Measurements from ENCODE around the gene FGFR2.

FGFR2 gene

DNA sequence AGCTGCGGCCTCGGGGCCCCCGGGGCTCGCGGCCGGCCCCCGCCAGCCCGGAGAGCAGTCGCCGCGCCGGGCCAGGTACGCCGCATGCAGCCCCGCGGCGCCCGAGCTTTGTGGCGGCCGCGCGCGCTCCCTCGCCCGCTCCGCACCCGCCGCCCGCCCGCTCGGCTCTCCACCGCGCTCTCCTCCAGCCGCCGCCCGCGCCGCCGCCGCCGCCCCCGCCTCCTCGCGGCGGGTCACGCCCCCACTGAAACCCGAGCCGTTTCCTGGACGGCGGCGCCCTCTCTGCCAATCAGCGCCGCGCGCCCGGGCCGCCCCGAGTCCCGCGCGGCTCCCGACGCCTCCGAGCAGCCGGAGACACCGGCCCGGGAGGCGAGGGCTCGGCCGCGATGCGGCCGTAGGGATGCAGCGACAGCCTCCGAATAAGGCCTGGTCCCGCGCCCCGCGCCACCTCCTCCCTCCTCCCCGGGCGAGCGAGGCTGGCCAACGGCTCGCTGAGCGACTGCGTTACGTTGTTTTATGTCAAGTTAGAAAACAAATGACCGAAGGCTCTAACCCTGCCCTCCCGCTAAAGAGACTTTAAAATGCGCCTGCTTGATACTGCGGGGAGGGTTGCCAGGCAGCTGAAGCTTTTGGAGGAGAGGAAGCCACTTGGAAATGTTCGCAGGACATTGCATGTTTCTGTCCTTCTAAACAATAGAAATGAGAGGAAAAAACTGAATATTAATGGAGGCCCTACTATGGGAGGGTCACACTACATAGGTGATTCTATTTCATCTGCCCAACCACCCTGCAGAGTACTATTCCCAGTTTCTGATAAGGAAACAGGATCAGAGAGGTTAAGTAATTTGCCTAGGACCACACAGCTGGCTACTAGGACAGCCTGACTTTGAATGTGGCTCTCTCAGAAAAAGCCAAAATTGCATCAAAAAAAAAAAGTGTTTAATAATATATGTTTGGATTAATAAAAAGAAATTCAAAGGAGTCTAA, at the start of gene FGFR2:
TSS of gene FGFR2 (minus strand) at position 182 of the 987 bp plus-strand sequence. CDS start 4,627 bp downstream, outside the sequence.
- no peak for DNase-seq (ENCODE audit: low read depth)

DNA sequence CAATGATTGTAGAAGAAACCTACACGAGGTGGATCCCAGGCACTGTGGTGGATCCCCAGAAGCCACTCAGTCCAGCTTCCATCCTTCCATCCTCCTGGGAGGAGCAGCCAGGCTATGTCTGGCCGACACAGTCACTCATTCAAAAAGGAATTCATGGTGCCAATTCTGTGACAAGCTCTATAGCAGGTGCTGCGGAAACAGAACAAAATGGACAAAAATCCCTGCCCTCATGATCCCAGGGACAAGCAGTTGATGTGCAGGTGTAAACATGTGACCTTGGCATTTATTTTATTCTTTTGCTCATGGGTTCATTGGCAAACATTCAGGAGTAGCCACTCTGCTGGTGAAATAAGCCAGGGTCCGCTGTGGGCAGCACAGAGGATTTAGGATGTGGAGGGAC, 49.2 kb upstream of the FGFR2 start:
- no peak for DNase-seq (ENCODE audit: low read depth)

DNA sequence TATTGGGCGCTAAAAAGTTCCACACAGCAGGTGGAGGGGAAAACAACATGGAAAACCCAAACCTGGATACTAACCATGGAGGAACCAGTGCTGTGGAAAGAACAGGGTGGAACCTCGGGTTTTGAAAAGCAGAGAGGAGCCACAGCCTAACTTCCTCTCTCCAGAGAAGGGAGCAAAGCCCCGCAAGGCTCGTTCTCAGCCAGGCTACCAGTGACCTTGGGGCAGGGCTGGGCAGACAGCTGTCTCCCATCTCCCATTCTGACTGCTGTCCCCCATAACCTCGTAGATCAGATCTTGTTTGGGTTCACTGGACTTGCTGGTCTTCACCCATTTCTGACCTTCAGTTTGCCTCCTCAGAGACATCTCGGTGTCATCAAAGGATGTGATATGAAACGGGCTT, 47.5 kb upstream of the FGFR2 start:
- DNase-seq (ENCODE audit: low read depth) = no peak

DNA sequence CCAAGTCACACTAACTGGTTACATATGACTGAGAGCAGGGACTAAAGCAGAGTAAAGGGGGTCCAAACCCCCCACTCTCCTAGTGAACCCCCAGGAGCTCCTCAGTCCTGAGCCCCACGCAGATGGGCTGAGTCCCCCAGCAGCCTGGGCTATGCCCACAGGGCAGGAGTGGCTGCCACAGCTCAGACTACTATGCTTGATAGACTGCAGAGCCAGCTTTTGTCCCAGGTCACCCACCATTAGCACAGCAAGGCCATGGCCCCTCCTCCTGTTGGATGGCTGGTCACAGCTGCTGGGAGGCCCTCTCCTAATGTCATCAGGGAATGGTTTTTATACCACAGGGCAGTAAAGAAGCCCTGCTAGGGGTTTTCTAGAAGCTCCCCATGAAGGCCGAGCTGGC, 46.3 kb upstream of the FGFR2 start:
- DNase-seq (ENCODE audit: low read depth) = no peak

DNA sequence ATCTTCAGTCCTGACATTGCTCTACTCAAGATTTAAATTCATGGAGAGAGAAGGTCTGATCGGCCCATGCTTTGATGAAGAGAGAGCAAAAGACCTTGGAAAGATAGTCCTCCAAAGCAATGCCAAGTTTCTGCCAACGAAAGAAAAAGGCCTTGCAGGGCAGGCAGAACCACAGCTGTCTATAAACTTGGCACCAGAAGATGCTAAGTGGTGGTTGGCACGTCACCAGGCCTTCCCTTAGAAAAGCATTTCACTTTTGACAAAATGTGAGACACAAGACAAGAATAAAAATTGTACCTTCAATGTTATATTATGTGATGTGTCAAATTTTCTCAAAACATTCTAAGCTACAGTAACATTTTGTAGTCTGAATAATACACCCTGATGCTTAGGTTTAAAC, 42.0 kb upstream of the FGFR2 start:
- no peak for DNase-seq (ENCODE audit: low read depth)

DNA sequence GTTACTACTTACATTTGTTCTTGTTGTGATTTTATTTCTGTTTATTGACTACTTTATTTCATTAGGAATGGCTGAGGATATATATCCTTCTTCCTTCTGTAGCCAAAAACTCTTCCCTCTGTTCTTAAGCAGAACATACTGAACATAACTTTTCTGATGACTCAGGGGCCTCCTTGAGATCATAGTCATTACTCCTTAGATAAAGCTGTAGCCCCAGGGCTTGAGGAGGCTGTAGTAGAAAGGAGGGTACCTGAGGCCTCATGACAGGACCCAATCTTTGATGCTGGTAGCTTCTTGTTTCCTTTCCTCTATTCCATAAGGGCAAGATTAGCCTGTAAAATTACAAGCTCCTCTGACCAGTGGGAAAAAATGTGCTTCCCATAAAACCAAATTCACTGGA, 41.2 kb upstream of the FGFR2 start:
- no peak for DNase-seq (ENCODE audit: low read depth)

DNA sequence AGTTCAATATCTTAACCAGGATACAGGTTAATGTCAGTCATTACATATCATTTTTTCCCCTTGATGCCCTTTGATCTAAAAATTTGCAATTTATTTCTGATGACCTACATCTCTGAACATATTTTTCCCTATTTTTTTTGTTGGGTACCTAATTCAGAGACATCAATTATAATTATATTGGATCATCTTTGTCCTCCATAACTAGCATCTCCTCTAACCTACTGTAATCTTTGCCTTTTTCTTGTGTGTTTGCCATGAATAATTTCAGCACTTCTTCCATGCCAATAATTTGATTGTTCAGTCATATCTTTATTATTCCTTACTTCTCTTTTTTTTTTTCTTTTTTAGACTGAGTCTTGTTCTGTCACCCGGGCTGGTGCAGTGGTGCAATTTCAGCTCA, 39.2 kb upstream of the FGFR2 start:
- DNase-seq (ENCODE audit: low read depth) = no peak

DNA sequence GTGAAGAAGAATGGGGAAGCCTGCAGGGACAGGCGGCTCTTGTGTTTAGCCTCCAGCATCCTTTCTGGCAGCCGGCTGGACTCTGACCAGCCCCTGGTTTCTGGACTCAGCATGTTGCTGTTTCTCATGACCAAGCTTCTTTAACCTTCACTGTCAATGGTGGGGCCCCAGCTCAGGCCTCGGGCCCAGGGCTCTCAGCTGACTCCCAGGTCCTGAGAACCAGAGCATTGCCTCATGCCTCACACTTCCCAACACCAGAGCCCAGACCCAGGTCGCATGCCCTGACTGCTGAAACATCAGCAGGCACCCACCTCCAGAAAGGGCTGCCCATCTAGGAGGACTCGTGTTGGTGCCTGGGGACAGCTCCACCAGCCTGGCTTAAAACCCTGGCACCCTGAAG, 34.8 kb upstream of the FGFR2 start:
- no peak for DNase-seq (ENCODE audit: low read depth)

DNA sequence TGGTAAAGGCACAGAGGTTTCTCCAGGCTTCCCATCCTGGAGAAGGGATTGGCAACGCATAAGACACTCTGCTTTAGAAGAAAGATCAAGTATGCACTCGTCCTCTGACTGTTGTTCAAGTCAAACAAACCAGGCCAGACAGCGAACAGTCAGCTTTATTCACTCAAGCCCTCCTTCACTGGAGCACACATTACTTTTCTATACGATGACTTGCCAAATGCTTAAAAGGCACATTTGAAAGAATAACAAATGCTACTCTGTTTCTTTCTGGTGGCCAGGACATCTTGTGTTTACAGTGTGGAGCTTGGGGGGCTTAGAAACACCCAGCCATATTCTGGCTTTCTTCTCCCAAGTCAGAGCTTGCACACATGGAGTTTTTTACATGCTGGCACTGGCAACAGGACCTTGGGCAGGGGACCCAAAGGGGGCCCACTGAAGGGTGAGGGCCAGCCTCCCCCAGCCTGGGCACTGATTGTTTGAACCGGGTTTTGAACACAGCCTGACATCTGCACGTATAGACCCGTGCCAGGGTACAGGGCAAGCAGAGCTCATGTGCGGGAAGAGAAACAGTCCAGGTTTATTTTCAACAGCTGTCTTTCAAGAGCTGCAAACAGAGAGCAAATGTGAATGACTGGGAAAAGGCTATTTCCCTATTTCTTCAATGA, 33.3 kb upstream of the FGFR2 start:
- no peak for DNase-seq (ENCODE audit: low read depth)

DNA sequence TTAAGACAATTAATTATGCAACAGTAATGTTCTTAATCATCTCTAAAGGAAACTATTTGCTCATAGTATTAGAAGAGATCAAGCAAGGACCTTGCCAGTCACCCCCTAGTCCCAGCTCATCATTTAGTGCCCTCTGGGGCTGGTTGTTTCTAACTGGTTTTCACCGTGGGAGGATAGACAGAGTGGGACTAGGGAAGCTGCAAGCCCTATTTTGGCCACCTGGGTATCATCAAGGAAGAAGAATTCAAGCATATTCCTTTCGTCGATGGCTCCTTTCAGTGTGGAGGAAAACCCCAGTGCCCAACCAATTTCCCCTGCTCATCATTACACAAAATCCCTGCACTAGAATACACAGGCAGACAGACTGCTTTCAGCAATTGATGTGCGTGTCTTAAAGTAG, 30.6 kb upstream of the FGFR2 start:
- no peak for DNase-seq (ENCODE audit: low read depth)

DNA sequence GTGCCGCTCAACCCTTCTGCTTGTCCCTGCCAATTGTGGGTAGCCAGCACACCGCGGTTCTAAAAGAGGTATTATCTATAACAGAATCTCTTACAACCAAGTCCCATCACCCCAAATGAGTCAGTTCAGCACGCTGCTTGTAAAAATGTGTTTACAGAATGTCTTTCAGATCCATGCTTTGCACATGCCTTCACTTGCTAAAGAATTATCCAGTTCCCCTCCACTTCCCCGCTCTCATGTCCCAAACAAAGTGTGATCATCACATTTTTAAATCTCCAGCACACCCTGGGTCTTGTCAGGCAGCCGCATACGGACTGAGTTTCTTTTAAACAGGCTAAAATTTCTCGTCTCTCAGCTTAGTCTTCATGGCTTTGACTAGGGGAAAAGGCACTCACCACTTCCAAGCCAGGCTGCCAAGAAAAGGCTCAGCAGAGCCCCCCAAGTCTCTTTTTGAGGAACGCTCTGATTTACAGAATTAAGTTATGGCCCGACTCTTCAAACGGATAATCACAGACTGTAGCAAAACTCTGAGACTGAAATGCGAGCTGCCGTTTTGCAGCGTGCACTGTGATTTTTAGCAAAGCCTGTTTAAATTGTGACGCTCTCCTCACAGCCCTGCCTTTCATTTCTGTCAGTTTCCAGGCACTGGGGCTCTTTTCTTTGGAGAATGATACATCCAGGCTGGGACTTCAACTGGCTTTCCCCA, 29.8 kb upstream of the FGFR2 start:
- DNase-seq (ENCODE audit: low read depth) = no peak

DNA sequence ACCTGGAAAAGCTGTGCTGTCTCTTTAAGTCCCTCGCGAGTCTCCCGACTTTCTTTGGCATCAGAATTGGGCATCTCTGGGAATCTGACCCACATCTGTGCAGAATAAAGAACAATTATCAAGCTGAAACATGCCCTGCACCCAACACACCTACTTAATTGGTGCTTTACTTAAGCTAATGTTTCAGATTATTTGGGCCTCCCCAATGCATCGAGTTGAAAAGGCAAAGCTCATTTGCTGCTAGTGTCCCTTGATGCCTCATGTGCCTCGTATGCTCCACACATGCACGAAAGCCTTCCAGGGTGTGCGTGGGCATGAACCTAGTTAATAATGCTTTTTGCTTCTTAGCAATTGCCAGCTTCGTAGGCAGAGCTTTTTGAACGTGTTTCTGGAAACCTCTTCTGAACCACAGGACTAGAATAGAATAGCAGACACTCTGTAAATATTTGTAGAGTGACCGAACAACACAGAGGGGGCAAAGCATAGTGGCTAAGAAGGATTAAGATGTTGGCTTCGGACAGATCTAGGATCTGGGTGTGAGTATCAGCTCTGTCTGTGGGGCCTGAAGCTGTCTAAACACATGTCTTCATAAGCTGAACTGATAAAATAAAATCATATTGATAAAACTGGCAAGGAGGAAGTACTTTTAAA, 26.7 kb upstream of the FGFR2 start:
- DNase-seq (ENCODE audit: low read depth) = no peak

DNA sequence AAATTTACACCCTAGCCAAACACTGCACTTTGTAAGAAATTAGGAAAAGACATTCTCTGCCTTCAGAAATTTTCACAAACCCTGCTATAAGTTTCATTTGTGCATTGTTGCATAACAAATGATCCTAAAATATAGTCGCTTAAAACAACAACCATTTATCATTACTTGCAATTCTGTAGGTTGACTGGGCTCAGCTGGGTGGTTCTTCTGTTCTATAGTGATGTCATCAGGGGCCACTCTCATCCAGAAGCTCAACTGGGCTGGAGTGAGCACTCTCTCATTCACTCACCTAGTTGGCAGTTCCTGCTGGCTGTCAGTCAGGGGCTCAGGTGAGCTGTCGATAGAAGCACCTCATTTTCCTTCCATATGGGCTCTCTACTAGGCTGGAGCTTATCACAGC, 20.7 kb upstream of the FGFR2 start:
- no peak for DNase-seq (ENCODE audit: low read depth)

DNA sequence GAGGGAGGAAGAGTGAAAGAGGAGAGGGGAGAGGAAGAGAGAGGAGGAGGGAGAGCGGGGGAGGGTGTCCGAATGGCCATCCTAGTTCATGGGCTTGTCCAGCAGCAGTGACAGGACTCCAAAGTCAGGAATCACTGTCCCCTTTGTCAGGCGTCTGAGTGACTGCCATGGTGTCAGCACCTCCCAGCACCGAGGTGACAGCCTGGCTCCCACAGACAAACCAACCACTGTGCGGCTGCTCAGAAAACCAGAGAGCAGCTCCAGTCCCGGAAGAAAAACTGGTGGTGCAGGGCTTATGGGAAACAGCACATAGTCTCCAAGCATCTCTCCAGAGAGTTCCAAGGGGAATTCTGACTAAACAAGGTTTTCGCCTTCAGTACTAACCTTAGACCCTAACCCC, 18.9 kb upstream of the FGFR2 start:
- no peak for DNase-seq (ENCODE audit: low read depth)

DNA sequence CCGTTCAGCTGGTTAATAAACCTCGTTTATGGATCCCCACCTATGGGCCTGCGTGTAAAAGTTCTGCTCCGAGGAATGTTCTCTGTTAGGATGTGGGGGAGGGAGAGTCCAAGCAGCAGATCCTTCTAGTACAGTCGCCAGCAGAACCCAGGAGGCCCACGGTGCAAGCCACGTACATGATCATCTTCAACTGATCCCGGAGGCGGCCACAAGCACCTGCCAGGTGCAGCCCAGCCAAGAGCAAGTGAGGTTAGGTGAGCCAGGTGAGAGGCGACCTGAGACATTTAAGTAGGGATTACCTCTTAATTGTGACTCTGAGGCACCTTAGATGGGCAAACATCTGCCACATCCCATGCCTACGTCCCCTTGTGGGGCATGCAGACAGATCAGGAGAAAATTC, 18.0 kb upstream of the FGFR2 start:
- DNase-seq (ENCODE audit: low read depth) = no peak

DNA sequence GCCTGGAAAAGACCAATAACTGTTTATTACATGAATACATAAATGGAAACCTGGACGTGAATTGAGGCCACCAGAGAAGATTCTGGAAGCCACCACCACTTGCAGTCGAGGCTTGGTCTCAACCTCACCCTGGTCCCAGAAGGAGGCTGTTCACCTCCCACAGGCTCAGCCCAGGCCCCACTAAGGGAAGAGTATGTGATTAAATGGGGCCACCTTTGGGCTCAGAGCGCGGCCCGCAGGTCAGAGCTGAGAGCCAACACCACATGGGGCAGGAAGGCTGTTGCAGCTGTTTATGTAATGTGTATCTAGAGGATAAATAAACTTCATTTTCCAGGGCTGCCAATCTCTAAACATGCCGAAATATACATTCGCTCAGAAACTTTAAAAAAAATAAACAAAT, 17.6 kb upstream of the FGFR2 start:
- no peak for DNase-seq (ENCODE audit: low read depth)

DNA sequence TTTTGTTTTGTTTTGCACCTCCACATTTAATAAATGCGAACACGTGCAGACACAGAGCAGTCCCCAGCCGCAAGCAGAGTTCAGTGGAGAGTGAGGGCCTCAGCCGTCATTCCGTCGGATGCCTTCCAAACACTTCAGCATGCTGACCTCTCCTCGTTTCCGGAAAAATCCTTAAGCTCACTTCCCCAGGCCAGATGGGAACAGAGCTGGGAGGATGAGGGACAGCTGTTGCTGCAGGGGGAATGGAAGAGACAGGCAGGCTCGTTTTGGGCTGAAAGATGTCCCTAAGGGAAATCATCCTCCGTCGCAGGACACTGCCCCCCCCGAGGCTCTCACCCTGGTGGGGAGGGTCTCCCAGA, 17.2 kb upstream of the FGFR2 start:
- no peak for DNase-seq (ENCODE audit: low read depth)

DNA sequence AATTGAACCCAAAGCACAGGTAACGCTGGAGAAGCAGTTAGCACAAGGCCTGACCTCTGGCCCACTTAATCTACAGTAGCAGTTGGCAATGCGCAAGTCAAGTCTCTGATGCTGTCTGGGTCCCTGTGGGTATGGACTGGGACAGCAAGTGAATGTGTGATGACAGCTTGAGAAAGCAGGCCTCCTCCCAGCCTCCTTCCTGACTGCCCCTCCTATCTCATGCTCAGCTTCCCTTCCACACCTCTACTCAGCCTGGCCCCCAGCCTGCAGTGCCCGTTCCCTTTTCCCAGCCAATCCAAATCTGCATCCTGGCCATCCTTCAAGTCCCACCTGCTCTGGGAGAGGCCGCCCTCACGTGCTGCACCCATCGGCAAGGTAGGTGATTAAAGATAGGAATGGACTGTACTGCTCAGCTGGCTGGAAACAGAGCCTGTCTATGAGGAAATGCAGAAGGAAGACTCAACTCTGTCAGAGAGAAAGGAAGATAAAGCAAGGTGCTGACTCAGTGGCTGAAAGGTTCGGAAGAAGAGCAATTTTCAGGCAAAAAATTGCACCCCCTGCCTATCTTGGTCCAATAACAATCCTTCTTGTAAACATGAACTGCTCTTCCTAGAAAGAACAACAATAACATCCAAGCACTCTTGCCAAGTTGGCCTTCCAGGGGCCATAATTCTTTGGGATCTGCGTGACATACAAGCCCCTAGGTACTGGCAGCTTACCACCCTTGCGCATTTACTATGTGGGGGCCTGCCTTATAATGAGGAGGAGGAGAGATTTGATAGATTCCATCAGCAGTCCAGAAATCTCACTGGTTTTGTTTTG, 16.6 kb upstream of the FGFR2 start:
- DNase-seq (ENCODE audit: low read depth) = no peak

DNA sequence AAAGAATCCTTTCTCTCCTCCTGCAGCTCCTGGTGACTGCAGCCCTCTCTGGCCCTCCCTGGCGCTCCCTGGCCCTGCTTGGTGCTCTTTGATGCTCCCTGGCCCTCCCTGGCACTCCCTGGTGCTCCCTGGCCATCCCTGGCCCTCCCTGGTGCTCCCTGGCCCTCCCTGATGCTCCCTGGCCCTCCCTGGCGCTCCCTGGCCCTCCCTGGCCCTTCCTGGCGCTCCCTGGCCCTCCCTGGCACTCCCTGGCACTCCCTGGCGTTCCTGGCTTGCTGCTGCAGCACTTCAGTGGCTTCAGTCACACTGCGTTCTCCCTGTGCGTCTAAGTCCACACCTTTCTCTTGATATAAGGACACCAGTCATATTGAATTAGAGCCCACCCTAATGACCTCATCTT, 15.2 kb upstream of the FGFR2 start:
- no peak for DNase-seq (ENCODE audit: low read depth)

DNA sequence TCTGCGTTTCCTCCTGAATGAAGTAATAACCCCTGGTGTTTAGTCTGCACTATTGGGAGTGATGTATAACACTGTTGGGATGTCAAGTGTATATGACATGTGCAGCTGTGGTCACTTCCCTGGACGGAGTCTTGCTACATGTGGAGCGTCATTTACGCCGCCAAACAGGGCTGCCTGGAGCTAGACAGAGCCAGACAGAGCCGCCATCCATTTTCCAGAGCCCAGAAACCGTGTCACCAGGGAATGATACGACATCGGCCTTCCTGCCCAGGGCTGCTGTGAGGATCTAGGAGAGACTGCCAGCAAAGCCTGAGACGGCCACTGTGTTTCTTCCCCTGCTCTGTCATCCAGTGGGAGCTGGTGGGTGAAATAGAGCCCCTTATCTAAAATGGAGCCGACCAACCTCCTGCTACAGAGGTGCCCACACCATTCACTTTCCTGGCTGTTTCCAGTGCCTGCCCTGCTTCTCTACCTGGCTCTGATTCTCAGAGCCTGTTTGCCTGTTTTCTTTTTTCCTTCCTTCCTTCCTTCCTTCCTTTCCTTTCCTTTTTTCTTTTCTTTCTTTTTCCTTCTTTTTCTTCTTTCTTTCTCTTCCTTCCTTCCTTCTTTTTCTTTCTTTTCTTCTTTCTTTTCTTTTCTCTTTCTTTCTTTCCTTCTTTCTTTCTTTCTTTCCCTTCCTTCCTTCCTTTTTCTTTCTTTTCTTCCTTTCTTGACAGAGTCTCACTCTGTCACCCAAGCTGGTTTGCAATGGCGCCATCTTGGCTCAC, 13.3 kb upstream of the FGFR2 start:
- no peak for DNase-seq (ENCODE audit: low read depth)

Measured in fibroblast of the conjunctiva (primary cell).